HG02884 (cell line): ENCODE results near the gene CXADR.
"Not testable (repeated sequence)": the region's sequence is repeated elsewhere in the genome, so short reads cannot be mapped to it uniquely, and the experiment has no call there.

Experiments used
- ATAC-seq: cut with Tn5 transposase; IDR thresholded peaks from one replicate; pipeline ENCODE4 v1.9.1; 2021; ENCODE audit warnings: mild to moderate bottlenecking, moderate library complexity; ENCODE audit not compliant: unreplicated experiment

CXADR gene

DNA sequence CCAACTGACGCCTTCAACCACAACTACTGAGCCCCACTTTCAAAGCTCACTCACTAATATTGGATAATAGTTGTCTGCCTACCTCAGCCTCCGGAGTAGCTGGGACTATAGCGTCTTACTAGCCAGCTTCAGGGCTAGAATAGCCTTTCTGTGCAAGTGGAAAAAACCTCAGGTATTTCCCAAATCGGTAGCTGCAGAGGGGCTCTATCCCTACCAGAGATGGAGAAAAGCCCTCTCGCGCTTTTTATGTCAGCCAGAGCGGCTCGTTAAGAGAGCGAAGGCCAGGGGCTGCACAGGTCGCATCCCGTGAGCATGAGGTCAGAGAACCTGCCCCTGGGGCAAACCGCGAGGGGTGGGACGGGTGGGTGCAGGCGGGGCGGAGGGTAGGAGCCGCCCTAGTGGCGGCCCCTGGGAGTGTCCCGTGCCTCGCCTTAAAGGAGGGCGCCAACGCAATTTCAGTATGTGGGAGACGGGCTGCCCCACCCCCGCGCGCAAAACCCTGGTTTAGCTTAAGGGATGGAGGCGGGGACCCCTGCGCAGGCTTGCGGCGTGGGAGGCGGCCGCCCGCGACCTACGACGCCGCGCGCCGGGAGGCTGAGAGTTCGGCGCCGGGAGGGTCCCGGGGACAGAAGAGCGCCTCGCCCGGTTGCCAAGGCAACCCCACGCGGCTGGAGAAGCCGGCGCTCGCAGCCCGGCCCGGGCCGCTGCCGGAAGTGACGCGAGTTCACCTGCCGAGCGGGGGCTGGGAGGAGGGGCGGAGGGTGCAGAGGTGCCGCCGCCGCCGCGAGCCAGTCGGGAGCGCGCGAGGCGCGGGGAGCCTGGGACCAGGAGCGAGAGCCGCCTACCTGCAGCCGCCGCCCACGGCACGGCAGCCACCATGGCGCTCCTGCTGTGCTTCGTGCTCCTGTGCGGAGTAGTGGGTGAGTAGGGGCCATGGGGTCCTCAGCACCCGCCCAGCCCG is at the start of gene CXADR:
CXADR (plus strand) TSS at position 791 of the 961 bp plus-strand sequence; CDS start at position 878, 87 bp downstream.
- peak; percentile 85 for ATAC-seq

DNA sequence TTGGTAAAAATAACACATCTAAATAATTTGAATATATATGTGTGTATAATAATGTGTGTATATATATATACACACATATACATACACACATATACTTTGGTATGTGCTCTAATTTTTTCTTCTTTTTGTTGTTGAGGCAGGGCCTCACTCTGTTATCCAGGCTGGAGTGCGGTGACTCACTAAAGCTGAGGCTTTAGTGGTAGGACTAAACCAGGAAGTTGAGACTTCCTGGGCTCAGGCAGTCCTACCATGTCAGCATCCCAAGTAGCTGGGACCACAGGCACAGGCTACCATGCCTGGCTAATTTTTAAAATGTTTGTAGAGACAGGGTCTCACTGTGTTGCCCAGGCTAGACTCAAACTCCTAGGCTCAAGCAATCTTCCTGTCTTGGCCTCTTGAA is 46.7 kb upstream of the CXADR start:
- no peak for ATAC-seq

DNA sequence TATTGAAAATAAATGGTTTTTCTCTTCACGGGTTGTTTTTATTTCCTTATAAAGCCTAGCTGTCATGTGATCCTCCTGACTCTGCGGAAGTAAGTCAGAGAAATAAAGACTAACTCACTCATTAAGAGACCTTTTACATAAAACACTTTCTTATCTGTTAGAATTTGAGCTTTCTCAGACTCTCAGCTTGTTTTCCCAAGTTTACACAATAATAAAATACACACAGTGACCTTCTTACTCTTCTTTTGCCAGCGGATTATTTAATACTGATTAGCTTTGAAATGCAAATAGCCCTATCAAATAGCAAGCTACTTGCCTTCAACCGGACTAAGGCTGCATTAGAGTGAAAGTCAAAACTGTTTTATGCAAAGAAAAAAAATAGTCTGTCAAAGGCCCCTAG is 45.5 kb upstream of the CXADR start:
- no peak for ATAC-seq

DNA sequence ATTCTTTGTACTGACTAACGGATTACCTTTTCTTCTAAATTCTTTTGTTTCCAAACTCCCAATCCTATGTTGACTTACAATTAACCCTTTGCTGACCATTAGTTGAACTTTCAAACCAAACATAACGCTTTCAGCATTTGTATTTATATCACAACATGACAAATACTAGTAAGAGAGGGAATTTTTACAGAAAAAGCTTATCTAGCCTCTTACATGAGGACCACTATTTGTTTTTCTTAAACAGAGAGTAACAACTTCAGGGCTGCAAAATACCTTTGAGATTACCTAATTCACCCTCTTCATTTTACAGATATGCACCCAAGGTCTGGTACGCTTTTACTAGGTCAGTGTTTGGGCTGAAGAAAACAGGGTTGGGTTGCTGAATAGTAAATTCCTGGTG is 45.0 kb upstream of the CXADR start:
- no peak for ATAC-seq

DNA sequence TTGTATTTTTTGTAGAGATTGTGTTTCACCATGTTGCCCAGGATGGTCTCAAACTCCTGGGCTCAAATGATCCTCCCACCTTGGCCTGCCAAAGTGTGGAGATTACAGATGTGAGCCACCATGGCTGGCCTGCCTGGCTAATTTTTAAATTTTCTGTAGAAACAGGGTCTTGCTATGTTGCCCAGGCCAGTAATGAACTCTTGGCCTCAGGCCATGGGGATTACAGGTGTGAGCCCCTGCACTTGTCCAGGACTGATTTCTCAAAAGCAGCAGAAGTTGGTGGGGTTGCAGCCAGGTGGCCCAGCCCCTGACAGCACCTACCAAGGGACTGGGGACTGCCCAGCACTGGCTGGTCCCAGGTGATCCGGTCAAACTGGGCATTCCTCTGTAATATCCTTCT is 44.1 kb upstream of the CXADR start:
- ATAC-seq, result no peak

DNA sequence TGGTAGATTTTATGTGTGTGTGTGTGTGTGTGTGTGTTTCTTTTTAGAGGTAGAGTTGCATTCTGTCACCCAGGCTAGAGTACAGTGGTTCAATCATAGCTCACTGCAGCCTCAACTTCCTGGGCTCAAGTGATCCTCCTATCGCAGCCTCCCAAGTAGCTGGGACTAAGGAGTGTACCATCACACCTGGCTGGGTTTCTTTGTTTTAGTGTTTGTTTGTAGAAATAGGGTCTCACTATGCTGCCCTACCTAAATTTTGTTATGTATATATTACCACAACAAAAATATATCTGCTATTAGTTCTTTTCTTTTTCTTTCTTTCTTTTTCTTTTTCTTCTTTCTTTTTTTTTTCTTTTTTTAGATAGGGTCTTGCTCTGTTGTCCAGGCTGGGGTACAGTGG is 43.1 kb upstream of the CXADR start:
- no peak for ATAC-seq

DNA sequence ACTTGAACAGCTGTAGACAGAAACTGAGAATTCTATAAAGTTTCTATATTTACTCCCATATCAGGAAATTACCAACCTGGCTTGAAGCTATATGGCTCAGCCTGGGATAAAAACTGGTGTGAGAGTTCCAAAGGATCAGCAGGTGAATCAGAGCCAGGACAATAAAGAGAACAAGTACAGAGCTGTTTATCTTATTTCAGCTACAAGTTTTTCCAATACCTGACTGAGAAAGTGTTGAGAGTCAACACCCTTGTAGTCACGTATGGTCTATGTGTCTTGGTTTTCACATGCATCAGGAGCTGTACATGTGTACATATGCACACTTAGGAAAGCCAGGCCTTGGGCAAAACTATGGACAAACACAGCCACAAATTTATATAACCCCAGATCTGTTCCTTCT is 40.7 kb upstream of the CXADR start:
- ATAC-seq, result no peak

DNA sequence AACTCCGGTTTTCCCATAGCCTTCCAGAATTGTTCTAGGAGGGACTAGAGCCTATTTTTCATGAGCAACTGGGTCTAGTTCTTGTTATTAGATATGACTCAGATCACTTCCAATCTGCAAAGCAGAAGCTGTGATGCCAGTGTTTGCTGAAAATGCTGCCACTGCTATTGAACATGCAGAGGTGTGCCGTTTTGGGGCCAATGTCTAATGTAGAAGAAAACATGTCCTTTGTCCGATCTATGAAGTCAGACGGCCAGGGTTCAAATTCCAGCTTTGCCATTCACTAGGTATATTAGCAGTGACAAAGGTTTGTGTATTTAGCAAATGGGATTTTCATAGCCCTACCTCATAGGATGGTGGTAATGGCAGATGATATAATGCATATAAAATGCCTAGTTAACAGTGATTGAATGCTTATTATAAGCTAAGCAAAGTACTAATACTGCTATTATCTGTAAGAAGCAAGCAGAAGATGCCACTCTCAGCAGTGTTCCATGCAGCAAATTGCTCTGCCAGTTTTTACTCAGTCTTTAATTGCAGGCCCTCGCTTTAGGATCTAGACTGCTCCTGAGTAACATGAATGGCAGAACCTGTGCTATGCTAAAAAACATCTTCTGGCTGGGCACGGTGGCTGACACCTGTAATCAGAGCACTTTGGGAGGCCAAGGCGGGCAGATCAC is 40.1 kb upstream of the CXADR start:
- ATAC-seq, result no peak

DNA sequence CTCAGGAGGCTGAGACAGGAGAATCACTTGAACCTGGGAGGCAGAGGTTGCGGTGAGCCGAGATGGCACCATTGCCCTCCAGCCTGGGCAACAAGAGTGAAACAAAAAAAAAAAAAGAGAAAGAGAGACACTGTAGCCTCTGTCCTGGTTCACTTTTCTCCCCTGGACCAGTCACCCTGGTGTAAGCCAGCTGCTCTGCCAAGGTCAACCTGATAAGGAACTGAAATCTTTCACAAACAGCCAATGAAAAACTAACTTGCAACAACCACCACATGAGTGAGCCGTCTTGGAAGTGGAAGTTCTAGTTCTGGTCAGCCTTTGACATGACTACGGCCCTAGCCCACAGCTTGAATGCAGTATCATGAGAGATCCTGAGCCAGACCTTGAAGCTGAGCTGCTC is 36.8 kb upstream of the CXADR start:
- peak; percentile 65 for ATAC-seq

DNA sequence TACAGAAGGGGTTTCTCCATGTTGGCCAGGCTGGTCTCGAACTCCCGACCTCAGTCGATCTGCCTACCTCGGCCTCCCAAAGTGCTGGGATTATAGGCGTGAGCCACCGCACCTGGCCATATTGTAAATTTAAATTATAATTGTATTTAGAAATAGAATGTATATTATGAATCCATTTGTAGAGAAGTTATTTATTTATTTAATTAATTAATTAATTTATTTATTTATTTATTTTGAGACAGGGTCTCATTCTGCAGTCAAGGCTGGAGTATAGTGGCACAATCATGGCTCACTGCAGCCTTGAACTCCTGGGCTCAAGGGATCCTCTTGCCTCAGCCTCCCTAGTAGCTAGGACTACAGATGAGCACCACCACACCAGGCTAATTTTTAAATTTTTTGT is 34.7 kb upstream of the CXADR start:
- ATAC-seq, result not testable (repeated sequence)

DNA sequence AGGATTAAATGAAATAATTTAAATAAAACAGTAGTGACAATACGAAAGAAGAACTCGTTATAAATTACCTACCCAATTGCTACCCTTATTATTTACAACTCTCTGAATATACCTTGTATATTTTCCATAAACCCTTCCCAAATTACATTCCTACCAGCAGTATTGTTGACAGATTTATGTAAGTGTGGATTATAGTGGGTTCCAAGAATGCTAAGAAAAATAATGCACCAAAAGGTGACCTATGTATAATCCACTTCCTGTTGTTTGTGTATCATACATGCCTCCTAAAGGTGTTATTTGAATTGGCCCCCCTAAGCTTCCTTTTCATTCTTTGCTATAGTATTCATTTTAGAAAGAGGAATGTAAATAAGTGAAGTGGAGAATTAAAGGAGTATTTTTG is 33.2 kb upstream of the CXADR start:
- ATAC-seq, result no peak

DNA sequence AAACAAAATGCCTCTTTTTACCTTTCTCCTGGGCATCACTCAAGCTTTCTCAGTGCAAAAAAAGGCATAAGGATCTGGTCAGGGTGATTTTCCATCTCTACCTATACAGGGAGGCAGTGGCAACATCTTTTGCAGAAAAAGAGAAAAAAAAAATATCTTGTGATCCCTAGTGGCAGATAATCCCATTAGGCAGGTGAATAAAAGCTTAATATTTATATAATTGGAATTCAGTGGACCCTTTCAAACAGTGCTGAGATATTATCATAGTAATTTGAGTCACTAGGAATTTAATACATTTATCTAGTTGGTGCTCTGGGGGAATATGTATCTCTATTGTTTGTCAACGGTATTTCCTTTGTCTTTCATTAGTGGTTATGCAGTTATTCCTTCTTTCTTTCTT is 29.9 kb upstream of the CXADR start:
- no peak for ATAC-seq

DNA sequence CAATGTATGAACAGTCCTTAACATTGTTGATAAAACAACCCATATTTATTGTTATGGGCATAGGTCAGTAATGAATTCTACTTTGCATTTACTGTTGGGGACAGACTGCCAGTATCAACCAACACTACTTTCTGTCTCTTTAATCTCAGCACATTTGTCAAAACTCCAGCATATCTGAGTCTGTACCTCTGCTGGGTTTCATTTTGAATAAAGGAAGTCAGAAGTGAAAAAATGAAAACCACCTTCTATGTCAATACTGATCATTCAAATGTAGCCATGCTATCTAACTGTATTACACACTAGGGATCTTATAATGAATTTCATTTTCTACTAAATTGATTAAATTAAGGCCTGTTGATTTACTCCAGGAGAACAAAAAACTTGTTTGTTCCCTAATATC is 24.2 kb upstream of the CXADR start:
- peak; percentile 92 for ATAC-seq

DNA sequence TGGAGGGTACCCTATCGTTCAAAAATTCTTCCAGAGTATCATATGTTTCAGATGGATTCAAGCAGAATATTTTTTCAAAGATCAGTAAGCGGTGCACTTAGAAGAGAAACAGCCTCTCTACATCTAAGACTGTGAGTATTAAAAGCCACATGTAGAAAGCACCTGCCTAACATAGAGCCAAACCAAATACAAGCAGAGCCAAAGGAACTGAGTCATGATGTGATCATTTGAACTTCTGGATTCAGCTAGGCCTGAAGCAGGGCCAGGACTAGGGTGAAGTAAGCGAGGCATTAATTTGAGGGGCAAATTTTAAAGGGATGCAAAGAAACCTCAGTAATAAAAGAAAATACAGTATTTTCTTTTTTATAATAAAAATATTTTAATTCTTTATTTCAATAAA is 23.3 kb upstream of the CXADR start:
- ATAC-seq, result not testable (repeated sequence)

DNA sequence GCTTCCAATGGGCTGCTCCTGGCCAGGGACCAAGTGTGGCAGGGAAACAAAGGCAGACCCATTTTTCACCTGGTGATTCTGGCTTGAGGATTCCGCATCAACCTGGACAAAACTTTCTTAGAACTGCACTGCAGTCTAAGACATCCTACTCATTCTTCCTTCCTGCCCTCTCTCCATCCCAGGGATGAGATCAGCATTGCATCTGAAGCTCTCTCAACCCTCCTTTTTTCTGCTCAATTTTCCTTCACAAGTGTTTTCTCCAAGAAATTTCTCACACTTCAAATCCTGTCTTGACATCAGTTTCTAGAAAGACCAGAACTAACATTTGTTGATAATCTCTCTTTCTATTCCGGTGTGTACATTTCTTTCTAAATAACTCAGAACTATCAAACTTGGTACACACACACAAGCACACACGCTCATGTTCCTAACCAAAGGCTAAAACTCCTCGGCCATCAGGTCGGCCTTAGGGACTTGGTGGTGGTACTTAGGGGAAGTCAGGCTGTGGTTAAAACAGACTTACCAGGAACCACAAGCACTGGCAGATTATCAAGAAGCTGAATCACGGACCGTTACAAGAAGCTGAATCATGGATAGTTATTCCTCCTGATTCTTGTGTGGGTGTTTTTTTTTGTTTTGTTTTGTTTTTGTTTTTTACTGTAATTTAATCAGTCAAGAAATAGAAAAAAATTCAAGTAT is 21.0 kb upstream of the CXADR start:
- peak; percentile 60 for ATAC-seq

DNA sequence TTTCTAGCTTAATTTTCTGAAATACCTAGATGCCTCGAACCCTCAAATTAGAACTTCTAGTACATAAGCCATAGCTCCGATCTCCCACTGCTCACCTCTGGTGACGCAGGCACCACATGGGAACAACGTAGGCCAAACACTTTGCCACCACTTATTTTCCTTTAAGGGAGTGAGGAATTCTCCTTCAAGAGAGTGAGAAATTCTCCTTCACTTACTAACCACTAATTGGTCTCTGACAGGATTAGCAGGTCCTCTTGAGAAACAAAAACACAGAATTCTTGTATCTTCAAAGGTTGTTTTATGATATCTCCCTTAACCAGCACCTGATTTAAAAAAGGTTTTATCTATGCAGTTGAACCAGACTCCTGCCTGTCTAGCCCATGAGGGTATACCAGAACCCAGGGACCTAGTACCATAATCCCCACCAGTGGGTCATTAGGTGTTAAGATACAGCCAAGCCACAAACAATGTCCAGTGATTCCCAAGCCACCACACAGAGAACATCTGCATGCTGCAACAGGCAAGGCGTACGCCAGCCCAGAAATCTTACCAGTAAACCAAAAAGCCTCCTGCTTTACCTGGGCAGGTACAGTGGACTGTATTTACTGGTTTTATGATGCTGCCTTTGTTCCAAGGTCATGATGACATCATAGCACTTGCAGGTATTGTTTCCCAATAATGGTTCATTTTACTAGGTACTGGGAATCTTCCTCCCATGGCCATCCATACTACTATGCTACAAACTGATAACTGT is 20.3 kb upstream of the CXADR start:
- ATAC-seq, result no peak

DNA sequence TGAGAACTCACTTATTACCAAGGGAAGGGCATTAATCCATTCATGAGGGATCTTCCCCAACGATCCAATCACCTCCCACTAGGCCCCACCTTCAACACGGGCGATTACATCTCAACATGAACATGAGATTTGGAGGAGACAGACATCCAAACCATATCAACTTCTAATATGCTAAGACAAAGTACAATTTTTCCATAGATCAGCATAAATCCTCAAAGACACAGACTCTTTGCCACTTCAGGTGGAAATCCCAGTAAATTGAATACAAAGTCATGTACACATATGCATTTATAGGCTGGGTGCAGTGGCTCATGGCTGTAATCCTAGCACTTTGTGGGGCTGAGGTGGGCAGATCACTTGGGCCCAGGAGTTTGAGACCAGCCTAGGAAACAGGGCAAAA is 18.8 kb upstream of the CXADR start:
- no peak for ATAC-seq

DNA sequence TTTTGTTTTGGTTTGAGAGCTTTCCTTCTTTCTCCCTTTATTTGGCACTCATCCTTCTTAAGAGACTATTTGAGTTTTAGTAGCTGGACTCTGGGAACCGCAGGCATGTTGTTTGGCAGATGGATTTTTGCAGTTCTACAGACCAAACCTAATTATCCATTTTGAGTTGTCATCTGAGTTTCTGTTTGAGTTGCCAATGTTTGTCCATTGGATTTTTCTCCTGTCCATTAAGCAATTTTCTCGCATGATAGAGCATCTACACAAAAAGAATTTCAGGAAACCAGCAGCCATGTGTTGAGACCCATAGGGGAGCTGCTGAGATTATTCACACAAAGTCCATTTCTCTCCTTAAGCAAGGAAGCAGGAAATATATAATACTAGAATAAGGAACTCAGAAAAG is 17.2 kb upstream of the CXADR start:
- ATAC-seq, result no peak

DNA sequence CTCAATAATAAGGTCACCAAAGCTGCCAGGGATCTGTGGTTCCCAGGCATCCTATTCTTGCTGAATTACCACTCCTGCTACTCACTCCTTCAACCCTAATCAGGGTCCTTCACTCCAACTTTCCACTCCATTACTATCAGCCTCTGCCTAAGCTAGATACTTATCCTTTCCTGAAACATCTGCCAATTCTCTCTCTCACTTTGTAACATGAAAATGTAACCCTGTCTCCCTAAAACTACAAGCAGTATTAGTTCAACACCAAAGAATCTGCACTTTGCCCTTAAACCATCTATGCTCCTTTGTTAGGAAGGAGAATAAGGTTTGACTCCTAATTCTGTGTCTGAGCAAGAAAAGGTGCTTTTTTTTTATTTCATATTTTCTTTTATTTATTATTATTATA is 15.5 kb upstream of the CXADR start:
- no peak for ATAC-seq

DNA sequence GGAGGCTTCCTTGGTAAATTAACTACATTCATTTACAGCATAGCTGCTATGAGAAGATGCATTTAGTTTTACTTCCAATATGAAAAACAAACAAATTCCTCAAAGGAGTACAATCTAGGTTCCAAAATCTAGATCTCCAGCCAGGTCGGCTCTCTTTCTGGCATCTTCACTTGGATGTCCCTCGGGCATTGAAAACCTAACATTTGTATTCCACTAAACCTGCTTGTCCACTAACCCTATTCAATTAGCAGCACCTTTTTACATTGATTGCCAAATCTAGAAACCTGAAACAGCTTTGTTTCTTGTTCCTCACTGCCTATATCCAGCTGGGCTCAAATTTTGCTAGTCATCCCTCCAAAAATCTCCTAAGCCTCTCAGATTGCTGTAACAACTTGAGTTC is 14.3 kb upstream of the CXADR start:
- ATAC-seq, result no peak
